Measurements from ENCODE around the gene TRIM7.
"Not testable (repeated sequence)": the region's sequence is repeated elsewhere in the genome, so short reads cannot be mapped to it uniquely, and the experiment has no call there.

Gene TRIM7

GRCh38 chr5:181149806-181150733, 54.9 kb downstream of the TRIM7 start:
- no peak for DNase-seq

- no peak for DNase-seq
These were observed 55.6 kb downstream of the TRIM7 start for GRCh38 chr5:181149355-181149754.

- DNase-seq = not testable (repeated sequence)
These were observed 57.9 kb downstream of the TRIM7 start, which contains the start of gene OR2V2 for GRCh38 chr5:181146927-181147636. OR2V2 (plus strand) TSS chr5:181147586; CDS start chr5:181154943, 7,357 bp downstream.

GRCh38 chr5:181145133-181145532, 59.9 kb downstream of the TRIM7 start:
- DNase-seq = no peak
